Gastrocnemius medialis (tissue), 4 donors: Measurements from ENCODE around the gene ATP8B4.

Source experiments
- POLR2A ChIP-seq, 2 donors: fragments of 450-650 bp; IDR thresholded peaks; one replicate each; pipeline ENCODE4 v1.6.1; 2017; ENCODE audit warnings: antibody characterized with exemption in 2 of 2, mild to moderate bottlenecking in 2 of 2, moderate library complexity in 2 of 2
- TF ChIP-seq, protein P1 (sequence below), 5 experiments: fragments of 450-650 bp in 3 of 5; fragments of 200-600 bp in 2 of 5; sonication (generic) in 2 of 5; IDR thresholded peaks in 4 of 5; conservative IDR thresholded peaks in 1 of 5; 1 replicate in 4 of 5; 2 replicates in 1 of 5; pipeline ENCODE4 v1.5.1; 2016 to 2019; ENCODE audit warnings: antibody characterized with exemption in 5 of 5, mild to moderate bottlenecking in 3 of 5, moderate library complexity in 3 of 5

DNA sequence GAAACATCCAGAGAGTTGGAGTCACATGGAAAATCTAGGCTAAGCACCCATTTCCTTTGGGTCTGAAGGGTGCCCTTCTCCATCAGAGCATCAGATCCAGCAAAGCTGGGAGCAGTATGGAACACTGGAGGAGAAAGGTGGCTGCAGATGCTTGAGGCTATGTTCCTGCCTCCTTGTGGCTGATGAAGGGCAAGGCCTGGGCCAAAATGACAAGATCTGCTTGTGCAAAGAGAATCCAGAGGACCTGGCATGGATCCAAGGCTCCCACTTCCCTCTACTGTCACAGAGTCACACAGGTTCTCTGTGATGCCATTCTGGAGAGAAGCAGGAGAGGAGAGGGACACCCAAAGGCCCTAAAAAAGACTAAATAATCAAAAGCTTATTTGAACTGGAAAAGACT lies 9.2 kb upstream of the ATP8B4 start:
- TF ChIP-seq, protein P1, sequence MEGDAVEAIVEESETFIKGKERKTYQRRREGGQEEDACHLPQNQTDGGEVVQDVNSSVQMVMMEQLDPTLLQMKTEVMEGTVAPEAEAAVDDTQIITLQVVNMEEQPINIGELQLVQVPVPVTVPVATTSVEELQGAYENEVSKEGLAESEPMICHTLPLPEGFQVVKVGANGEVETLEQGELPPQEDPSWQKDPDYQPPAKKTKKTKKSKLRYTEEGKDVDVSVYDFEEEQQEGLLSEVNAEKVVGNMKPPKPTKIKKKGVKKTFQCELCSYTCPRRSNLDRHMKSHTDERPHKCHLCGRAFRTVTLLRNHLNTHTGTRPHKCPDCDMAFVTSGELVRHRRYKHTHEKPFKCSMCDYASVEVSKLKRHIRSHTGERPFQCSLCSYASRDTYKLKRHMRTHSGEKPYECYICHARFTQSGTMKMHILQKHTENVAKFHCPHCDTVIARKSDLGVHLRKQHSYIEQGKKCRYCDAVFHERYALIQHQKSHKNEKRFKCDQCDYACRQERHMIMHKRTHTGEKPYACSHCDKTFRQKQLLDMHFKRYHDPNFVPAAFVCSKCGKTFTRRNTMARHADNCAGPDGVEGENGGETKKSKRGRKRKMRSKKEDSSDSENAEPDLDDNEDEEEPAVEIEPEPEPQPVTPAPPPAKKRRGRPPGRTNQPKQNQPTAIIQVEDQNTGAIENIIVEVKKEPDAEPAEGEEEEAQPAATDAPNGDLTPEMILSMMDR (IDR thresholded peaks at IDR 0.05 in 4 of 5, conservative IDR thresholded peaks at IDR 0.05 in 1 of 5), result no peak
- no peak for TF ChIP-seq POLR2A (IDR thresholded peaks at IDR 0.05)
